ENCODE measurements around the gene SHQ1.

The SHQ1 gene

GRCh38 chr3:72768936-72769335 is 79.3 kb downstream of the SHQ1 start:
- no peak overlapping the region for H3K4me3 ChIP-seq (replicated peaks; ENCODE audit: low read depth, low read length)
- DNase-seq (ENCODE audit: low read depth): no peak
- no peak for TF ChIP-seq CTCF (IDR thresholded peaks at IDR 0.05; ENCODE audit: low read length, missing control alignments)

DNA sequence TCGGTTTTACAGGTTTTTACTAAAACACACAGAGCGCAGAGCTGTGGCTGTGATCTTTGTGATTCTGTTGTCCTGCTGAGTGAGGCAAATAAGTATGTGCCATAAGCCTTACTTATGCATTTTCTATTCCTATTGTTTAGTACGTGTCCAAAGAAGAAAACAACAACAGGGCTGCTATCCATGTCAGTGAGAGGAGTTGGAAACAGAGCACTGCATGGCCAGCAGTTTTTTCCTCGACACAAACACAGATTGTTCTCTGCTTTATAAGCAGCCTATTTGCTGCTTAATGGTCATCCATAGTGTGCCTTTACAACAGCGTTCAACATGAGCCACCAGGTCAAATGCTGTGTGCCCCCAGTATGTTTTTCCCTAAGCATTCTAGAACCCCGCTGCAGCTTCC is 79.8 kb downstream of the SHQ1 start:
- TF ChIP-seq CTCF (IDR thresholded peaks at IDR 0.05; ENCODE audit: low read length, missing control alignments): no peak
- DNase-seq (ENCODE audit: low read depth): no peak
- H3K4me3 ChIP-seq (replicated peaks; ENCODE audit: low read depth, low read length): no peak overlapping the region

- no peak for TF ChIP-seq CTCF (IDR thresholded peaks at IDR 0.05; ENCODE audit: low read length, missing control alignments)
- H3K4me3 ChIP-seq (replicated peaks; ENCODE audit: low read depth, low read length): no peak overlapping the region
- DNase-seq (ENCODE audit: low read depth): no peak
Observed at GRCh38 chr3:72768006-72768441, 80.2 kb downstream of the SHQ1 start.

DNA sequence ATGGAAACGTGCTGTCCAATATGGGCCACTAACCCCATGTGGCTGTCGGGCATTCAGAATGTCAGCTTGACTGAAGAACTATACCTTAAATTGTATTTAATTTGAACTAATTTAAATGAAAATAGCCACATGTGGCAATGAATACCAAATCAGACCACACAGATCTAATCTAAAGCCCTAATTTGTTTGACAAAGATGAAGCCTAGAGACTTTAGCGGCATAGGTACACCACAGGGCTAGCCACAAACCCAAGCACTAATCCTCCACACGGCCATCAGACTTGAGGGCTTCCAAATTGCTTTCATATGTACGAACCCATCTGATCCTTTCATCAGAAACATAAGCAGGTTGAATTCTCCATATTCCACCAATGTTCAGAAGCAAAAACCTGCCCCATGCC is 81.4 kb downstream of the SHQ1 start:
- DNase-seq (ENCODE audit: low read depth): no peak
- no peak overlapping the region for H3K4me3 ChIP-seq (replicated peaks; ENCODE audit: low read depth, low read length)
- no peak for TF ChIP-seq CTCF (IDR thresholded peaks at IDR 0.05; ENCODE audit: low read length, missing control alignments)

DNA sequence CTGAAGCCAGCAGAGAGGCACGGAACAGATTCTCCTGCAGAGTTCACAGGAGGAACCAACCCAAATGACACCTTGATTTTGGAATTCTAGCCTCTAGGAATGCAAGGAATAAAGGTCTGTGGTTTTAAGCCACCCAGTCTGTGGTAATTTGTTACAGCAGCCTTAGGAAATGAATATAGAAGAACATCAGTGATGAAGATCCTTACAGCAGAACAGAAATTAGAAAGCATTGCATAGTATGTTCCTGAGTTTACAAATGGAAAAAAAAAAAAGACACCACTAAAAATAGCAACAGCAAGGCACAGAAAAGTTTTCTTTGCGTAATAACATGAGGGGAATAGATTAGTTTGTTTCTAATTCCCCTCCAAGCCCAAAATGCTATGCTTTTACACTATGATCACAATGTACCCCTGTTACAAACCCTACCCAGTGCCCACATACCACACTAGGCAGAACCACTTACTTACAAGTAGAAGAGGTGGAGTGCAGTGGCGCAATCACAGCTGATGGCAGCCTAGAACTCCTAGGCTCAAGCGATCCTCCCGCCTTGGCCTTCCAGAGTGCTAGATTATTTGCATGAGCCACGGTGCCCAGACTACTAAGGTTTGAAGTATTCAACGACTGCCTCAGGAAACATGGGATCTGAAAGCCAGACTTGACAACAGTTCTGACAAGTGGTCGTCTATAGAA is 84.3 kb downstream of the SHQ1 start:
- no peak for TF ChIP-seq CTCF (IDR thresholded peaks at IDR 0.05; ENCODE audit: low read length, missing control alignments)
- no peak for DNase-seq (ENCODE audit: low read depth)

DNA sequence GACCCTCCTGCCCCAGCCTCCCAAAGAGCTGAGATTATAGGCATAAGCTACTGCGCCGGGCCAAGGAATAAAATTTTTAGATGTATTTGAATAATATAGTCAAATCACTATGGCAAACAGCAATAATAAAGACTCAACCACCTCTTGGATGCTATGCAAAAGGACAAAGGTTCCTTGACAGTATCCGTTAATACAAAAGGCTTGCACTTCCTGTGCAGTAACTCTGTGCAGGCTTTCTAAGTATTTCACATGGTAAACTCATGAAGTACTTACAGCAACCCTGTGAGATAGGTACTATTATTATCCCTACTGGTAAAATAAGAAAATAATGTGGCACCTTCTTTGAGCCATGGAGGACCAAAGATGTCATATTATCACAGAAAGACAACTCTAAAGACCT is 86.8 kb downstream of the SHQ1 start:
- no peak for DNase-seq (ENCODE audit: low read depth)
- TF ChIP-seq CTCF (IDR thresholded peaks at IDR 0.05; ENCODE audit: low read length, missing control alignments): no peak
- no peak overlapping the region for H3K4me3 ChIP-seq (replicated peaks; ENCODE audit: low read depth, low read length)

More for the DNA sequence above, 84.3 kb downstream of the SHQ1 start:
- H3K4me3 ChIP-seq (replicated peaks; ENCODE audit: low read depth, low read length): no peak overlapping the region

GRCh38 chr3:72760225-72760624 is 88.0 kb downstream of the SHQ1 start:
- no peak for TF ChIP-seq CTCF (IDR thresholded peaks at IDR 0.05; ENCODE audit: low read length, missing control alignments)
- DNase-seq (ENCODE audit: low read depth): no peak
- no peak overlapping the region for H3K4me3 ChIP-seq (replicated peaks; ENCODE audit: low read depth, low read length)

All from fibroblast of pulmonary artery (primary cell).